NOMO-1 treated with DMSO at 0.1 percent for 48 hours (cell line): ENCODE measurements around the gene MAGEB6.
"Not testable (repeated sequence)": the region's sequence is repeated elsewhere in the genome, so short reads cannot be mapped to it uniquely, and the experiment has no call there.

Experiments used
- DNase-seq: peaks from one replicate; lab custom pipeline; 2025; ENCODE audit not compliant: unreplicated experiment; lab: John Stamatoyannopoulos, UW

MAGEB6 gene

GRCh38 chrX:26192204-26192603 lies at the start of gene MAGEB6:
TSS of gene MAGEB6 (plus strand) at chrX:26192440. CDS start at chrX:26193847, 1,407 bp downstream.
- DNase-seq, result no peak

GRCh38 chrX:26146024-26146423 lies 46.2 kb upstream of the MAGEB6 start:
- no peak for DNase-seq

- no peak for DNase-seq
These were observed 31.9 kb upstream of the MAGEB6 start, which contains the start of gene MAGEB6B for GRCh38 chrX:26160301-26160700. TSS of gene MAGEB6B (plus strand) at chrX:26160601. CDS start at chrX:26160601, 0 bp downstream.

GRCh38 chrX:26203561-26203960 lies 11.3 kb downstream of the MAGEB6 start:
- DNase-seq, result no peak

GRCh38 chrX:26204717-26205116 lies 12.5 kb downstream of the MAGEB6 start:
- DNase-seq, result not testable (repeated sequence)

GRCh38 chrX:26208012-26208411 lies 15.8 kb downstream of the MAGEB6 start:
- DNase-seq, result no peak

GRCh38 chrX:26215869-26216268 lies 23.6 kb downstream of the MAGEB6 start, which contains the start of gene MAGEB5:
TSS of gene MAGEB5 (plus strand) at chrX:26216169. CDS start at chrX:26217302, 1,133 bp downstream.
- DNase-seq, result no peak

GRCh38 chrX:26219351-26219750 lies 27.1 kb downstream of the MAGEB6 start:
- DNase-seq, result no peak

- no peak for DNase-seq
These were observed 41.9 kb downstream of the MAGEB6 start for GRCh38 chrX:26234177-26234576.
